IMR-90 (cell line): ENCODE results near the gene NADK. TPM values are rescaled to one million over a fixed set of nuclear protein-coding genes. Genes with fewer than 3 reads are reported as not detected.

ENCODE experiments used
- ATAC-seq: fragments of 200-7000 bp; cut with Tn5 transposase; 2 replicates; pipeline ENCODE4 v1.9.1; 2020; ENCODE audit warnings: low read depth, mild to moderate bottlenecking, moderate library complexity
- BruUV-seq: library from RNA; stranded (reverse); fragments of 400-500 nt; replicated peaks from 2 replicates; lab custom pipeline; 2021; lab: Mats Ljungman, UMichigan
- CTCF ChIA-PET: fragments of 300-600 bp; formaldehyde crosslinking; extraction: SDS; loops from one replicate; lab custom pipeline; 2021; ENCODE audit warnings: antibody characterized with exemption; lab: Yijun Ruan, JAX
- POLR2A ChIA-PET: fragments of 300-600 bp; sonication (Branson Sonifier 250); formaldehyde crosslinking; loops from one replicate; lab custom pipeline; 2022; ENCODE audit warnings: antibody characterized with exemption; ENCODE audit not compliant: unreplicated experiment; lab: Charles Lee
- DNase-seq: peaks from one replicate; pipeline ENCODE4 v3.0.0; 2013
- H2AFZ ChIP-seq: replicated peaks from 2 replicates; pipeline ENCODE3; 2013; ENCODE audit warnings: low read length, mild to moderate bottlenecking; ENCODE audit not compliant: poor library complexity
- H2AK5ac ChIP-seq: 2 replicates; pipeline ENCODE4 v1.6.1; 2013; ENCODE audit warnings: low read depth, low read length, inconsistent platforms
- H2AK9ac ChIP-seq: replicated peaks from 2 replicates; pipeline ENCODE3; 2013; ENCODE audit warnings: mild to moderate bottlenecking, low read depth, low read length, moderate library complexity; ENCODE audit not compliant: poor library complexity
- H2BK120ac ChIP-seq: 2 replicates; pipeline ENCODE4 v1.6.1; 2013; ENCODE audit warnings: low read depth, low read length, inconsistent platforms
- H2BK15ac ChIP-seq: 3 replicates; pipeline ENCODE4 v1.6.1; 2013; ENCODE audit warnings: low read depth, low read length, inconsistent platforms
- H2BK20ac ChIP-seq: 2 replicates; pipeline ENCODE4 v1.6.1; 2013; ENCODE audit warnings: low read depth, mild to moderate bottlenecking, inconsistent platforms, low read length, moderate library complexity
- H2BK5ac ChIP-seq: 2 replicates; pipeline ENCODE4 v1.6.1; 2013; ENCODE audit warnings: mild to moderate bottlenecking, low read depth, low read length, inconsistent platforms; ENCODE audit not compliant: poor library complexity, severe bottlenecking
- H3K14ac ChIP-seq: replicated peaks from 2 replicates; pipeline ENCODE4 v1.6.1; 2013; ENCODE audit warnings: low read depth, low read length, inconsistent platforms
- H3K18ac ChIP-seq: 2 replicates; pipeline ENCODE4 v1.6.1; 2013; ENCODE audit warnings: low read depth, low read length, control low read depth
- H3K23ac ChIP-seq: 2 replicates; pipeline ENCODE4 v1.6.1; 2013; ENCODE audit warnings: low read depth, low read length, inconsistent platforms
- H3K27ac ChIP-seq: 2 replicates; pipeline ENCODE4 v1.5.1; 2013; ENCODE audit warnings: mild to moderate bottlenecking, control low read depth, low read length; ENCODE audit not compliant: insufficient read depth
- H3K27me3 ChIP-seq: 2 replicates; pipeline ENCODE4 v1.6.1; 2013; ENCODE audit warnings: low read length; ENCODE audit not compliant: control insufficient read depth, insufficient read depth
- H3K36me3 ChIP-seq: 2 replicates; pipeline ENCODE4 v1.6.1; 2013; ENCODE audit warnings: low read length, mixed read lengths; ENCODE audit not compliant: control insufficient read depth, insufficient read depth
- H3K4ac ChIP-seq: 2 replicates; pipeline ENCODE4 v1.6.1; 2013; ENCODE audit warnings: low read depth, low read length, inconsistent platforms
- H3K4me1 ChIP-seq: 2 replicates; pipeline ENCODE4 v1.6.1; 2013; ENCODE audit warnings: low read length, mixed read lengths; ENCODE audit not compliant: control insufficient read depth, insufficient read depth
- H3K4me2 ChIP-seq: 2 replicates; pipeline ENCODE4 v1.6.1; 2013; ENCODE audit warnings: low read depth, mild to moderate bottlenecking, control low read depth, low read length, moderate library complexity
- H3K4me3 ChIP-seq: 2 replicates; pipeline ENCODE4 v1.5.1; 2013; ENCODE audit warnings: low read depth, mild to moderate bottlenecking, control low read depth, low read length, moderate library complexity; ENCODE audit not compliant: insufficient read depth
- H3K56ac ChIP-seq: 2 replicates; pipeline ENCODE4 v1.6.1; 2013; ENCODE audit warnings: low read length, inconsistent platforms; ENCODE audit not compliant: insufficient read depth; ENCODE audit errors: extremely low read depth
- H3K79me1 ChIP-seq, 2 experiments: 2 replicates each; pipeline ENCODE4 v1.6.1; 2013; ENCODE audit warnings: low read length in 2 of 2, inconsistent platforms in 1 of 2, low read depth in 1 of 2
- H3K9ac ChIP-seq: 2 replicates; pipeline ENCODE4 v1.6.1; 2013; ENCODE audit warnings: low read depth, low read length, control low read depth
- H3K9me1 ChIP-seq: 2 replicates; pipeline ENCODE4 v1.6.1; 2013; ENCODE audit warnings: low read length, inconsistent platforms; ENCODE audit not compliant: insufficient read depth
- H3K9me3 ChIP-seq: 2 replicates; pipeline ENCODE4 v1.6.1; 2013; ENCODE audit warnings: low read length; ENCODE audit not compliant: control insufficient read depth, insufficient read depth
- H4K20me1 ChIP-seq: 2 replicates; pipeline ENCODE4 v1.6.1; 2013; ENCODE audit warnings: low read length, inconsistent platforms; ENCODE audit not compliant: insufficient read depth
- H4K5ac ChIP-seq: 2 replicates; pipeline ENCODE4 v1.6.1; 2013; ENCODE audit warnings: mild to moderate bottlenecking, low read depth, low read length, control low read depth
- H4K8ac ChIP-seq, 2 experiments: 2 replicates each; pipeline ENCODE4 v1.6.1; 2013; ENCODE audit warnings: low read depth in 2 of 2, low read length in 2 of 2, control low read depth in 1 of 2, inconsistent platforms in 1 of 2
- H4K91ac ChIP-seq: 2 replicates; pipeline ENCODE4 v1.6.1; 2013; ENCODE audit warnings: low read depth, low read length, inconsistent platforms; ENCODE audit not compliant: insufficient read depth
- CEBPB ChIP-seq: IDR thresholded peaks from 2 replicates; pipeline ENCODE4 v1.6.1; 2012; ENCODE audit warnings: low read depth, low read length, improper control_type of control experiment
- ELK1 ChIP-seq: fragments of 150-350 bp; IDR thresholded peaks from 2 replicates; pipeline ENCODE4 v1.6.1; 2016; ENCODE audit warnings: low read depth, mild to moderate bottlenecking, low read length, moderate library complexity, borderline replicate concordance
- MAFK ChIP-seq: IDR thresholded peaks from 2 replicates; pipeline ENCODE4 v1.6.1; 2012; ENCODE audit warnings: low read depth, low read length, improper control_type of control experiment
- MAZ ChIP-seq: IDR thresholded peaks from 2 replicates; pipeline ENCODE4 v1.6.1; 2012; ENCODE audit warnings: low read depth, mild to moderate bottlenecking, low read length, improper control_type of control experiment, moderate library complexity, borderline replicate concordance
- MXI1 ChIP-seq: IDR thresholded peaks from 2 replicates; pipeline ENCODE4 v1.6.1; 2012; ENCODE audit warnings: low read depth, mild to moderate bottlenecking, low read length, moderate library complexity, borderline replicate concordance
- NFE2L2 ChIP-seq: fragments of 150-350 bp; IDR thresholded peaks from 2 replicates; pipeline ENCODE4 v1.6.1; 2016; ENCODE audit warnings: low read depth, mild to moderate bottlenecking, low read length
- SMC3 ChIP-seq: fragments of 150-350 bp; IDR thresholded peaks from 2 replicates; pipeline ENCODE4 v1.6.1; 2016; ENCODE audit warnings: low read depth, mild to moderate bottlenecking, antibody characterized with exemption, low read length, moderate library complexity
- WGBS, 2 experiments: methylation state at CpG; one replicate each; pipeline versions ENCODE4 v1.1.5 to v1.1.7; 2013; ENCODE audit warnings: missing lambda C conversion rate in 2 of 2; ENCODE audit not compliant: insufficient read length in 1 of 2; ENCODE audit errors: extremely low coverage in 2 of 2; 5-methylcytosine and 5-hydroxymethylcytosine counted together
- dilution Hi-C: fragments of 300-500 bp; cut with HindIII; formaldehyde crosslinking; loops from one replicate; pipeline ENCODE4 v1.14.3; 2018; ENCODE audit warnings: low sequenced_read_pairs; ENCODE audit not compliant: unreplicated experiment
- in situ Hi-C: fragments of 300-500 bp; cut with MboI; formaldehyde crosslinking; loops from 3 replicates; pipeline ENCODE4 v1.14.3; 2019; ENCODE audit warnings: low sequenced_read_pairs, inconsistent platforms, mixed read lengths
- intact Hi-C: fragments of 100-400 bp; cut with micrococcal nuclease; formaldehyde crosslinking; loops from 2 replicates; pipeline ENCODE4 v1.10.0; 2022
- polyA plus RNA-seq, 3 experiments: library from polyadenylated mRNA; depleted of rRNA; stranded (reverse); fragments of >200 nt; gene quantifications; 2 replicates each; pipeline ENCODE4 v1.2.3, GENCODE V29; 2012; ENCODE audit warnings: low replicate concordance in 1 of 3
- total RNA-seq: library from RNA; depleted of rRNA; stranded (reverse); fragments of >200 nt; gene quantifications from 2 replicates; pipeline ENCODE4 v1.2.3, GENCODE V29; 2012
- TF ChIP-seq, protein P1 (sequence below): fragments of 150-350 bp; IDR thresholded peaks from 2 replicates; pipeline ENCODE4 v1.6.1; 2017; ENCODE audit warnings: mild to moderate bottlenecking, antibody characterized with exemption, low read length, low read depth

NADK gene
- total and polyA plus RNA-seq, 2 of the 4 experiments (the other 2 are of a cell fraction), result 12.5 to 56.1 TPM

- H3K27ac ChIP-seq, result no peak overlapping the region
- H3K4me2 ChIP-seq, result peak overlapping the region; percentile 9
- intact Hi-C loops, result no loop called here
- peaks cover 27% of the 10 kb centered on the region for H3K36me3 ChIP-seq
- no peak overlapping the region for H3K9ac ChIP-seq
- no peak overlapping the region for H2BK120ac ChIP-seq
- in situ Hi-C loops, result loop anchor here (10.0 kb wide), 1 partner anchor 122 kb away; no protein-coding TSS in a partner anchor
- no peak overlapping the region for H3K4me3 ChIP-seq
- H2AK9ac ChIP-seq, result peak overlapping the region; percentile 96
- peaks cover 22% of the 10 kb centered on the region for H4K20me1 ChIP-seq
- peak overlapping the region; percentile 73 for H2AFZ ChIP-seq
- ChIA-PET POLR2A (no interaction called here), CTCF (no interaction called here)
- no peak overlapping the region for H4K91ac ChIP-seq
- peak overlapping the region in 1 of 2 experiments; percentile 16; a peak in 1 of 4 replicates for H4K8ac ChIP-seq
- H3K4me1 ChIP-seq, result peaks cover 15% of the 10 kb centered on the region
- DNase-seq, result peak; percentile 54
- ATAC-seq, result peak; percentile 30
- peaks cover 8% of the 10 kb centered on the region for H3K9me1 ChIP-seq
- no peaks in the 10 kb centered on the region for H3K27me3 ChIP-seq
- no peak overlapping the region for H2BK20ac ChIP-seq
- 18% methylated on average over 25 of the region's 36 CpGs; no CpG with 5 or more reads in 1 of the 2 experiments for WGBS, 2 experiments
- peaks cover 19 to 48% of the 10 kb centered on the region in 2 experiments for H3K79me1 ChIP-seq
- no peak overlapping the region for H2BK15ac ChIP-seq
- H3K23ac ChIP-seq, result 0 out of 2 replicates have a peak overlapping the region, but pooled peaks have one; percentile 0
- peak overlapping the region; percentile 10 for H2BK5ac ChIP-seq
- H3K14ac ChIP-seq, result no peak overlapping the region
- H3K4ac ChIP-seq, result peak overlapping the region; percentile 56; the same call in 1 of the 2 replicates
- H3K18ac ChIP-seq, result no peak overlapping the region
- no peaks in the 10 kb centered on the region for H3K9me3 ChIP-seq
- H2AK5ac ChIP-seq, result 0 out of 2 replicates have a peak overlapping the region, but pooled peaks have one; percentile 7
- dilution Hi-C loops, result no loop called here
- TF ChIP-seq MAFK, result no peak
- 0 out of 2 replicates have a peak, but pooled peaks have one; percentile 8 for TF ChIP-seq MAZ
- TF ChIP-seq CEBPB, result peak; percentile 21; the same call in 1 of the 2 replicates
- TF ChIP-seq, protein P1, sequence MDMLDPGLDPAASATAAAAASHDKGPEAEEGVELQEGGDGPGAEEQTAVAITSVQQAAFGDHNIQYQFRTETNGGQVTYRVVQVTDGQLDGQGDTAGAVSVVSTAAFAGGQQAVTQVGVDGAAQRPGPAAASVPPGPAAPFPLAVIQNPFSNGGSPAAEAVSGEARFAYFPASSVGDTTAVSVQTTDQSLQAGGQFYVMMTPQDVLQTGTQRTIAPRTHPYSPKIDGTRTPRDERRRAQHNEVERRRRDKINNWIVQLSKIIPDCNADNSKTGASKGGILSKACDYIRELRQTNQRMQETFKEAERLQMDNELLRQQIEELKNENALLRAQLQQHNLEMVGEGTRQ, result no peak
- peak; percentile 88 for TF ChIP-seq MXI1
- no peak for TF ChIP-seq NFE2L2
- no peak for TF ChIP-seq ELK1
- no peak for TF ChIP-seq SMC3
- no peak overlapping the region for H4K5ac ChIP-seq
- no peak overlapping the region for H3K56ac ChIP-seq
- BruUV-seq, result no TSS peak
Observed at GRCh38 chr1:1782399-1783221, 4.3 kb upstream of the NADK start.
